WTC11 (cell line): ENCODE results near the gene PHTF1. TPM values are rescaled to one million over a fixed set of nuclear protein-coding genes. Genes with fewer than 3 reads are reported as not detected.

Source experiments
- ATAC-seq: fragments of 200-7000 bp; cut with Tn5 transposase; 2 replicates; pipeline ENCODE4 v1.10.0; 2021; ENCODE audit warnings: mild to moderate bottlenecking, moderate library complexity
- CTCF ChIA-PET: fragments of 300-600 bp; sonication (Branson Sonifier 250); formaldehyde crosslinking; loops from one replicate; lab custom pipeline; 2021; ENCODE audit warnings: antibody characterized with exemption; lab: Charles Lee
- POLR2A ChIA-PET: fragments of 350-600 bp; sonication (Branson Sonifier 250); formaldehyde crosslinking; loops from one replicate; lab custom pipeline; 2021; ENCODE audit warnings: antibody characterized with exemption; lab: Charles Lee
- DNase-seq: peaks from one replicate; pipeline ENCODE4 v3.0.0; 2021; ENCODE audit warnings: low spot score
- H3K27ac Mint-ChIP-seq: 2 replicates; pipeline ENCODE4 v1.8.0; 2021; ENCODE audit warnings: mixed read lengths
- H3K27me3 Mint-ChIP-seq: 2 replicates; pipeline ENCODE4 v1.8.0; 2021; ENCODE audit warnings: low read depth, mild to moderate bottlenecking, moderate library complexity, mixed read lengths
- H3K36me3 Mint-ChIP-seq: 2 replicates; pipeline ENCODE4 v1.8.0; 2021; ENCODE audit warnings: mixed read lengths
- H3K4me1 Mint-ChIP-seq: 2 replicates; pipeline ENCODE4 v1.8.0; 2022; ENCODE audit warnings: mixed read lengths
- H3K4me3 Mint-ChIP-seq: 2 replicates; pipeline ENCODE4 v1.8.0; 2021; ENCODE audit warnings: mild to moderate bottlenecking, moderate library complexity, mixed read lengths
- H3K9me3 Mint-ChIP-seq: 2 replicates; pipeline ENCODE4 v1.8.0; 2021; ENCODE audit warnings: mixed read lengths
- ATF3 ChIP-seq: sonication (generic); formaldehyde crosslinking; conservative IDR thresholded peaks from 2 replicates; pipeline ENCODE4 v1.8.1; 2022; ENCODE audit warnings: mild to moderate bottlenecking, missing genetic modification reagents
- CBFB ChIP-seq: sonication (generic); formaldehyde crosslinking; IDR thresholded peaks from 2 replicates; pipeline ENCODE4 v1.8.1; 2022; ENCODE audit warnings: mild to moderate bottlenecking, low read depth, missing genetic modification reagents
- GRHL2 ChIP-seq: fragments of 250-450 bp; sonication (Bioruptor Pico); IDR thresholded peaks from 2 replicates; pipeline ENCODE4 v1.8.0; 2022; ENCODE audit warnings: mild to moderate bottlenecking, moderate library complexity; ENCODE audit not compliant: insufficient replicate concordance, severe bottlenecking
- GTF2I ChIP-seq: fragments of 250-450 bp; sonication (Bioruptor Pico); conservative IDR thresholded peaks from 2 replicates; pipeline ENCODE4 v1.4.0; 2021; ENCODE audit warnings: mild to moderate bottlenecking
- HMGA2 ChIP-seq: fragments of 250-450 bp; sonication (Bioruptor Pico); IDR thresholded peaks from 2 replicates; pipeline ENCODE4 v1.4.0; 2021; ENCODE audit warnings: mild to moderate bottlenecking, moderate library complexity
- IRF1 ChIP-seq: sonication (generic); formaldehyde crosslinking; IDR thresholded peaks from 2 replicates; pipeline ENCODE4 v1.8.0; 2023; ENCODE audit warnings: missing genetic modification reagents
- KAT7 ChIP-seq: sonication (generic); formaldehyde crosslinking; IDR thresholded peaks from 2 replicates; pipeline ENCODE4 v1.8.1; 2023; ENCODE audit warnings: missing genetic modification reagents, mild to moderate bottlenecking, borderline replicate concordance
- MYBL2 ChIP-seq: sonication (generic); formaldehyde crosslinking; IDR thresholded peaks from 2 replicates; pipeline ENCODE4 v1.8.1; 2023; ENCODE audit warnings: mild to moderate bottlenecking, moderate library complexity, missing genetic modification reagents
- NFYB ChIP-seq: sonication (generic); formaldehyde crosslinking; conservative IDR thresholded peaks from 2 replicates; pipeline ENCODE4 v1.8.0; 2022; ENCODE audit warnings: low read depth, missing genetic modification reagents
- PRDM15 ChIP-seq: sonication (generic); formaldehyde crosslinking; IDR thresholded peaks from 2 replicates; pipeline ENCODE4 v1.8.0; 2022; ENCODE audit warnings: missing genetic modification reagents
- PREB ChIP-seq: sonication (generic); formaldehyde crosslinking; IDR thresholded peaks from 2 replicates; pipeline ENCODE4 v1.8.1; 2022; ENCODE audit warnings: mild to moderate bottlenecking, missing genetic modification reagents, moderate library complexity, borderline replicate concordance
- PRRX2 ChIP-seq: fragments of 250-450 bp; sonication (Bioruptor Pico); IDR thresholded peaks from 2 replicates; pipeline ENCODE4 v1.8.0; 2021; ENCODE audit warnings: mild to moderate bottlenecking
- RELA ChIP-seq: sonication (generic); formaldehyde crosslinking; IDR thresholded peaks from 2 replicates; pipeline ENCODE4 v1.8.1; 2022; ENCODE audit warnings: missing genetic modification reagents, mild to moderate bottlenecking, borderline replicate concordance
- SP1 ChIP-seq: sonication (generic); formaldehyde crosslinking; conservative IDR thresholded peaks from 2 replicates; pipeline ENCODE4 v1.8.1; 2022; ENCODE audit warnings: missing genetic modification reagents
- STAT6 ChIP-seq: sonication (generic); formaldehyde crosslinking; conservative IDR thresholded peaks from 2 replicates; pipeline ENCODE4 v1.8.1; 2023; ENCODE audit warnings: mild to moderate bottlenecking, low read depth, missing genetic modification reagents, moderate library complexity
- USF2 ChIP-seq: sonication (generic); formaldehyde crosslinking; IDR thresholded peaks from 2 replicates; pipeline ENCODE4 v1.8.1; 2023; ENCODE audit warnings: mild to moderate bottlenecking, missing genetic modification reagents, moderate library complexity
- ZNF263 ChIP-seq: sonication (generic); formaldehyde crosslinking; IDR thresholded peaks from 2 replicates; pipeline ENCODE4 v1.8.1; 2022; ENCODE audit warnings: low read depth, mild to moderate bottlenecking, moderate library complexity, missing genetic modification reagents
- ZNF281 ChIP-seq: sonication (generic); formaldehyde crosslinking; IDR thresholded peaks from 2 replicates; pipeline ENCODE4 v1.8.0; 2023; ENCODE audit warnings: mild to moderate bottlenecking, missing genetic modification reagents
- ZNF396 ChIP-seq: fragments of 250-450 bp; sonication (Bioruptor Pico); IDR thresholded peaks from 2 replicates; pipeline ENCODE4 v1.8.0; 2021; ENCODE audit warnings: mild to moderate bottlenecking, moderate library complexity, borderline replicate concordance
- ZNF423 ChIP-seq: fragments of 250-450 bp; sonication (Bioruptor Pico); IDR thresholded peaks from 2 replicates; pipeline ENCODE4 v2.1.2; 2022; ENCODE audit warnings: mild to moderate bottlenecking, moderate library complexity
- total RNA-seq: library from RNA; stranded (reverse); gene quantifications from 3 replicates; pipeline ENCODE4 v1.2.3, GENCODE V29; 2021

PHTF1 gene
- total RNA-seq, 1 experiment from 2014 or later: 28.7 TPM

- no peak for ATAC-seq
- TF ChIP-seq PRDM15 (CRISPR knock-in tag) (no peak), PRRX2 (CRISPR knock-in tag) (no peak), PREB (CRISPR knock-in tag) (no peak), ZNF396 (CRISPR knock-in tag) (no peak), USF2 (CRISPR knock-in tag) (no peak)
- TF ChIP-seq, all 79 proteins: peak for 0
- Mint-ChIP-seq H3K27ac (no peak overlapping the region), H3K9me3 (peaks cover 5% of the 10 kb centered on the region), H3K4me1 (peaks cover 4% of the 10 kb centered on the region), H3K36me3 (peaks cover 24% of the 10 kb centered on the region), H3K4me3 (no peak overlapping the region), H3K27me3 (no peaks in the 10 kb centered on the region)
- CTCF ChIA-PET: no interaction called here
- no peak for DNase-seq
- POLR2A ChIA-PET: no interaction called here
Observed at GRCh38 chr1:113777561-113777960, 18.3 kb upstream of the PHTF1 start.

- Mint-ChIP-seq H3K27me3 (no peaks in the 10 kb centered on the region), H3K4me3 (no peak overlapping the region), H3K4me1 (peaks cover 51% of the 10 kb centered on the region), H3K9me3 (no peaks in the 10 kb centered on the region), H3K36me3 (peaks cover 23% of the 10 kb centered on the region), H3K27ac (no peak overlapping the region)
- POLR2A ChIA-PET: no interaction called here
- DNase-seq (no peak), ATAC-seq (no peak)
- CTCF ChIA-PET: interaction anchor here (0.7 kb wide), 1 partner anchor 10 kb away, joined by 3 read pairs; no protein-coding TSS in a partner anchor
- TF ChIP-seq GTF2I (no peak), ZNF423 (CRISPR knock-in tag) (no peak), CBFB (CRISPR knock-in tag) (no peak), ATF3 (CRISPR knock-in tag) (no peak), IRF1 (CRISPR knock-in tag) (no peak), KAT7 (no peak), RELA (CRISPR knock-in tag) (no peak), ZNF281 (no peak), HMGA2 (CRISPR knock-in tag) (no peak), NFYB (no peak), SP1 (CRISPR knock-in tag) (no peak), GRHL2 (CRISPR knock-in tag) (no peak), MYBL2 (CRISPR knock-in tag) (no peak), STAT6 (CRISPR knock-in tag) (no peak), ZNF263 (no peak)
Observed at GRCh38 chr1:113770031-113770430, 10.7 kb upstream of the PHTF1 start.
